Esophagus squamous epithelium (tissue), 5 donors: ENCODE results near the gene C16orf46. TPM values are rescaled to one million over a fixed set of nuclear protein-coding genes. Genes with fewer than 3 reads are reported as not detected.

Source experiments
- DNase-seq: peaks from one replicate; lab custom pipeline; 2025; lab: John Stamatoyannopoulos, UW
- H3K27ac ChIP-seq, 4 donors: fragments of 200-600 bp; sonication (generic); one replicate each; pipeline ENCODE4 v1.5.1; 2016 to 2019; ENCODE audit warnings: mild to moderate bottlenecking in 1 of 4
- H3K27me3 ChIP-seq, 4 donors: fragments of 200-600 bp; sonication (generic); 1 replicate in 3 of 4; 2 replicates in 1 of 4; pipeline versions ENCODE4 v1.5.1 to v1.6.0; 2017 to 2021; ENCODE audit warnings: antibody characterized with exemption in 1 of 4
- H3K36me3 ChIP-seq, 3 donors: fragments of 200-600 bp; sonication (generic); one replicate each; pipeline ENCODE4 v1.5.1; 2016 to 2019
- H3K4me1 ChIP-seq, 3 donors: fragments of 200-600 bp; sonication (generic); one replicate each; pipeline ENCODE4 v1.5.1; 2017 to 2019
- H3K4me3 ChIP-seq, 4 donors: fragments of 200-600 bp; sonication (generic); 1 replicate in 3 of 4; 2 replicates in 1 of 4; pipeline ENCODE4 v1.5.1; 2016 to 2019; ENCODE audit warnings: mild to moderate bottlenecking in 2 of 4, moderate library complexity in 1 of 4
- H3K9me3 ChIP-seq, 3 donors: fragments of 200-600 bp; sonication (generic); one replicate each; pipeline ENCODE4 v1.5.1; 2016 to 2019
- CTCF ChIP-seq, 6 experiments: fragments of 450-650 bp in 4 of 6; fragments of 200-600 bp in 2 of 6; sonication (generic) in 2 of 6; IDR thresholded peaks; one replicate each; pipeline ENCODE4 v1.5.1; 2016 to 2019; ENCODE audit warnings: antibody characterized with exemption in 6 of 6, mild to moderate bottlenecking in 4 of 6, moderate library complexity in 4 of 6
- POLR2A ChIP-seq, 4 donors: fragments of 450-650 bp; IDR thresholded peaks; one replicate each; pipeline ENCODE4 v1.6.1; 2017; ENCODE audit warnings: antibody characterized with exemption in 4 of 4, mild to moderate bottlenecking in 4 of 4, moderate library complexity in 3 of 4
- WGBS, 2 donors: methylation state at CpG; one replicate each; pipeline ENCODE4 v1.1.5; 2018; 5-methylcytosine and 5-hydroxymethylcytosine counted together
- intact Hi-C: fragments of 100-400 bp; cut with DNase I; formaldehyde crosslinking; loops from one replicate; pipeline ENCODE4 v1.15.0; 2022
- total RNA-seq, 4 donors: library from RNA; depleted of rRNA; stranded (reverse); fragments of >200 nt; gene quantifications; one replicate each; pipeline ENCODE4 v1.1.0, GENCODE V29; 2016
- donor health status: DM: yes; HTN: yes; CAD: no.

Gene C16orf46
- 1 to 10 TPM in 1 of 4 donors, under 1 TPM in 2, not detected in 1; 0.26 to 5.1 (median 0.38) TPM for total RNA-seq

GRCh38 chr16:81077076-81077940 lies at the start of gene C16orf46:
Gene C16orf46 (minus strand): TSS chr16:81077238. CDS start chr16:81063955, 13,283 bp downstream.
- H3K4me3 ChIP-seq, result peak within 1 kb of the TSS; percentile 57 to 94 (median 75)
- H3K27me3 ChIP-seq, result no peaks in the 10 kb centered on the region
- TF ChIP-seq POLR2A (IDR thresholded peaks at IDR 0.05) (peak in 2 of 4 donors; percentile 80 to 82), CTCF (IDR thresholded peaks at IDR 0.05) (peak in 1 of 6 experiments; percentile 1)
- intact Hi-C loops, result no loop called here
- peak; percentile 83 for DNase-seq
- no peaks in the 10 kb centered on the region for H3K36me3 ChIP-seq
- H3K4me1 ChIP-seq, result peaks cover 0 to 15% (median 4%) of the 10 kb centered on the region in 3 donors
- no peaks in the 10 kb centered on the region for H3K9me3 ChIP-seq
- 59 to 77% methylated on average over 6 to 10 of the region's 59 CpGs for WGBS, 2 donors
- H3K27ac ChIP-seq, result peak within 1 kb of the TSS; percentile 93 to 98 (median 96)

- H3K4me1 ChIP-seq, result no peaks in the 10 kb centered on the region
- no peak for DNase-seq
- no peaks in the 10 kb centered on the region for H3K9me3 ChIP-seq
- no peak for TF ChIP-seq CTCF (IDR thresholded peaks at IDR 0.05)
- no peak for TF ChIP-seq POLR2A (IDR thresholded peaks at IDR 0.05)
- intact Hi-C loops, result no loop called here
- no peaks in the 10 kb centered on the region for H3K36me3 ChIP-seq
- H3K27ac ChIP-seq, result no peak overlapping the region
- 78 to 81% methylated on average over 13 to 15 of the region's 17 CpGs for WGBS, 2 donors
- H3K4me3 ChIP-seq, result no peak overlapping the region
- H3K27me3 ChIP-seq, result no peaks in the 10 kb centered on the region
These were observed 46.2 kb upstream of the C16orf46 start for GRCh38 chr16:81123092-81123852.

GRCh38 chr16:81121474-81121990 lies 44.5 kb upstream of the C16orf46 start:
- Histone ChIP-seq H3K4me3 (no peak overlapping the region), H3K36me3 (no peaks in the 10 kb centered on the region), H3K4me1 (no peaks in the 10 kb centered on the region), H3K27me3 (peaks cover 0 to 1% (median 0%) of the 10 kb centered on the region in 4 donors), H3K27ac (no peak overlapping the region), H3K9me3 (no peaks in the 10 kb centered on the region)
- intact Hi-C loops, result no loop called here
- no peak for DNase-seq
- no peak for TF ChIP-seq CTCF (IDR thresholded peaks at IDR 0.05)
- TF ChIP-seq POLR2A (IDR thresholded peaks at IDR 0.05), result no peak
- WGBS, 2 donors, result 83 to 89% methylated on average over 15 to 16 of the region's 16 CpGs

GRCh38 chr16:81117436-81117835 lies 40.4 kb upstream of the C16orf46 start:
- Histone ChIP-seq H3K9me3 (no peaks in the 10 kb centered on the region), H3K4me3 (no peak overlapping the region), H3K27ac (no peak overlapping the region), H3K27me3 (peaks cover 0 to 13% (median 0%) of the 10 kb centered on the region in 4 donors), H3K36me3 (no peaks in the 10 kb centered on the region), H3K4me1 (no peaks in the 10 kb centered on the region)
- no peak for TF ChIP-seq POLR2A (IDR thresholded peaks at IDR 0.05)
- TF ChIP-seq CTCF (IDR thresholded peaks at IDR 0.05), result no peak
- no peak for DNase-seq
- WGBS, 2 donors, result 0 to 64% methylated on average over 1 to 6 of the region's 11 CpGs
- intact Hi-C loops, result no loop called here
